ENCODE data around the gene GUCA1A.

GRCh38 chr6:42137194-42137753, 35.9 kb upstream of the GUCA1A start:
- TF ChIP-seq CTCF (IDR thresholded peaks at IDR 0.05) (no peak), POLR2A (IDR thresholded peaks at IDR 0.05) (no peak)

Measured in thyroid gland (tissue), 4 donors.